ENCODE results near the gene HMX3.

GRCh38 chr10:123139165-123139520 is 3.4 kb downstream of the HMX3 start:
- TF ChIP-seq, protein P1, sequence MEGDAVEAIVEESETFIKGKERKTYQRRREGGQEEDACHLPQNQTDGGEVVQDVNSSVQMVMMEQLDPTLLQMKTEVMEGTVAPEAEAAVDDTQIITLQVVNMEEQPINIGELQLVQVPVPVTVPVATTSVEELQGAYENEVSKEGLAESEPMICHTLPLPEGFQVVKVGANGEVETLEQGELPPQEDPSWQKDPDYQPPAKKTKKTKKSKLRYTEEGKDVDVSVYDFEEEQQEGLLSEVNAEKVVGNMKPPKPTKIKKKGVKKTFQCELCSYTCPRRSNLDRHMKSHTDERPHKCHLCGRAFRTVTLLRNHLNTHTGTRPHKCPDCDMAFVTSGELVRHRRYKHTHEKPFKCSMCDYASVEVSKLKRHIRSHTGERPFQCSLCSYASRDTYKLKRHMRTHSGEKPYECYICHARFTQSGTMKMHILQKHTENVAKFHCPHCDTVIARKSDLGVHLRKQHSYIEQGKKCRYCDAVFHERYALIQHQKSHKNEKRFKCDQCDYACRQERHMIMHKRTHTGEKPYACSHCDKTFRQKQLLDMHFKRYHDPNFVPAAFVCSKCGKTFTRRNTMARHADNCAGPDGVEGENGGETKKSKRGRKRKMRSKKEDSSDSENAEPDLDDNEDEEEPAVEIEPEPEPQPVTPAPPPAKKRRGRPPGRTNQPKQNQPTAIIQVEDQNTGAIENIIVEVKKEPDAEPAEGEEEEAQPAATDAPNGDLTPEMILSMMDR (IDR thresholded peaks at IDR 0.05) = no peak
- TF ChIP-seq ZFX (IDR thresholded peaks at IDR 0.05; ENCODE audit: borderline replicate concordance) = no peak
